ENCODE data around the gene TBXA2R.

DNA sequence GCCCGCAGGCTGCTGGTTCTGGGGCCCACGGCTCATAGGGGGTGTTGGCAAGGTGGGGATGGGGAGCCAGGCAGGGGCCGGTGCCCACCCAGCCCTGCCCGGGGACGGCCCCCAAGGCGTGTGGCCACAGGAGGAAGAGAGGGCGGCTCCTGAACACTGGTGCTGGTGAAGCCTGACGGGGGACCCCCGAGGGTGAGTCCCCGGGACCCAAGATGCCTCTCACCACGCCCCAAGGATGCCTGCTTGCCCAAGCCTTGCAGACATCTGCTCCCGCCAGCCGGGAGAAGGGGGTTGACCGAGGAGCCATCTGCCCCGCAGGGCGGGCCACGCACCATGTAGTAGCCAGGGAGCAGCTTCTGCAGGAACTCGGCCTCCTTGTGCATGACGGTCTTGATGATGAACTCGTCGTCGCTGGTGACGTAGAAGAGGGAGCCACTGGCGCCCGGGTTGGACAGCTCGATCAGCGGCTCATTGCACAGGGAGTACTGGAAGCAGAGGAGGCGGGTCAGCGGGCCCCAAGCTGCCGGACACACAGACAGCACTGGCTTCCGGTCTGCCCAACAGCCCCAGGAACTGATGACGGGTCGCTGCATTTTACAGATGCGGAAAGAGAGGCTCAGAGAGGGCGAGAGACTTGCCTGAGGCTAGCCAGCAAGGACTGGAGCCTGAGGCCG lies 49.5 kb upstream of the TBXA2R start:
- TF ChIP-seq, protein P1, sequence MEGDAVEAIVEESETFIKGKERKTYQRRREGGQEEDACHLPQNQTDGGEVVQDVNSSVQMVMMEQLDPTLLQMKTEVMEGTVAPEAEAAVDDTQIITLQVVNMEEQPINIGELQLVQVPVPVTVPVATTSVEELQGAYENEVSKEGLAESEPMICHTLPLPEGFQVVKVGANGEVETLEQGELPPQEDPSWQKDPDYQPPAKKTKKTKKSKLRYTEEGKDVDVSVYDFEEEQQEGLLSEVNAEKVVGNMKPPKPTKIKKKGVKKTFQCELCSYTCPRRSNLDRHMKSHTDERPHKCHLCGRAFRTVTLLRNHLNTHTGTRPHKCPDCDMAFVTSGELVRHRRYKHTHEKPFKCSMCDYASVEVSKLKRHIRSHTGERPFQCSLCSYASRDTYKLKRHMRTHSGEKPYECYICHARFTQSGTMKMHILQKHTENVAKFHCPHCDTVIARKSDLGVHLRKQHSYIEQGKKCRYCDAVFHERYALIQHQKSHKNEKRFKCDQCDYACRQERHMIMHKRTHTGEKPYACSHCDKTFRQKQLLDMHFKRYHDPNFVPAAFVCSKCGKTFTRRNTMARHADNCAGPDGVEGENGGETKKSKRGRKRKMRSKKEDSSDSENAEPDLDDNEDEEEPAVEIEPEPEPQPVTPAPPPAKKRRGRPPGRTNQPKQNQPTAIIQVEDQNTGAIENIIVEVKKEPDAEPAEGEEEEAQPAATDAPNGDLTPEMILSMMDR (IDR thresholded peaks at IDR 0.05; ENCODE audit: insufficient read depth, low read length, poor library complexity, severe bottlenecking), result no peak
- no peak for TF ChIP-seq EZH2phosphoT487 (conservative IDR thresholded peaks at IDR 0.05; ENCODE audit: low read length)

All from SU-DHL-6 (cell line).